ENCODE results near the gene GRB10.

- no peak for TF ChIP-seq CTCF (IDR thresholded peaks at IDR 0.05)
- no peak for TF ChIP-seq REST (IDR thresholded peaks at IDR 0.05; ENCODE audit: insufficient read depth in 1 of 2, low read depth in 2 of 2, low read length in 1 of 2)
- TF ChIP-seq POLR2AphosphoS5 (IDR thresholded peaks at IDR 0.05; ENCODE audit: low read depth, low read length): no peak
- no peak for TF ChIP-seq SIN3A (IDR thresholded peaks at IDR 0.05; ENCODE audit: borderline replicate concordance, insufficient read depth, low read depth, low read length)
Measured at GRCh38 chr7:50590535-50590934, 192.2 kb downstream of the GRB10 start.
